ENCODE data around the gene MAGI2.

The MAGI2 gene

GRCh38 chr7:79282882-79283602 is 170.4 kb downstream of the MAGI2 start:
- no peak overlapping the region for H3K4me2 ChIP-seq (ENCODE audit: low read depth, low read length, poor library complexity, severe bottlenecking)
- no peaks in the 10 kb centered on the region for H3K9me2 ChIP-seq (replicated peaks; ENCODE audit: insufficient read depth, low read length)
- no peaks in the 10 kb centered on the region for H3K79me2 ChIP-seq (ENCODE audit: insufficient read depth, low read length)
- H3K4me3 ChIP-seq (ENCODE audit: insufficient read depth, low read length, poor library complexity, severe bottlenecking) = no peak overlapping the region
- H3K36me3 ChIP-seq (ENCODE audit: low read length) = no peaks in the 10 kb centered on the region
- H3K9me3 ChIP-seq (ENCODE audit: insufficient read depth, low read length) = no peaks in the 10 kb centered on the region
- no peak overlapping the region for H3K27ac ChIP-seq (ENCODE audit: low read depth, low read length)
- no peak overlapping the region for H2AFZ ChIP-seq (ENCODE audit: low read depth, low read length, severe bottlenecking)
- no peaks in the 10 kb centered on the region for H3K27me3 ChIP-seq (ENCODE audit: low read length)
- H4K20me1 ChIP-seq (ENCODE audit: low read depth, low read length) = no peaks in the 10 kb centered on the region
- H3K9ac ChIP-seq (ENCODE audit: low read length) = no peak overlapping the region
- TF ChIP-seq EZH2phosphoT487 (conservative IDR thresholded peaks at IDR 0.05; ENCODE audit: low read length) = no peak
- TF ChIP-seq, protein P1, sequence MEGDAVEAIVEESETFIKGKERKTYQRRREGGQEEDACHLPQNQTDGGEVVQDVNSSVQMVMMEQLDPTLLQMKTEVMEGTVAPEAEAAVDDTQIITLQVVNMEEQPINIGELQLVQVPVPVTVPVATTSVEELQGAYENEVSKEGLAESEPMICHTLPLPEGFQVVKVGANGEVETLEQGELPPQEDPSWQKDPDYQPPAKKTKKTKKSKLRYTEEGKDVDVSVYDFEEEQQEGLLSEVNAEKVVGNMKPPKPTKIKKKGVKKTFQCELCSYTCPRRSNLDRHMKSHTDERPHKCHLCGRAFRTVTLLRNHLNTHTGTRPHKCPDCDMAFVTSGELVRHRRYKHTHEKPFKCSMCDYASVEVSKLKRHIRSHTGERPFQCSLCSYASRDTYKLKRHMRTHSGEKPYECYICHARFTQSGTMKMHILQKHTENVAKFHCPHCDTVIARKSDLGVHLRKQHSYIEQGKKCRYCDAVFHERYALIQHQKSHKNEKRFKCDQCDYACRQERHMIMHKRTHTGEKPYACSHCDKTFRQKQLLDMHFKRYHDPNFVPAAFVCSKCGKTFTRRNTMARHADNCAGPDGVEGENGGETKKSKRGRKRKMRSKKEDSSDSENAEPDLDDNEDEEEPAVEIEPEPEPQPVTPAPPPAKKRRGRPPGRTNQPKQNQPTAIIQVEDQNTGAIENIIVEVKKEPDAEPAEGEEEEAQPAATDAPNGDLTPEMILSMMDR (IDR thresholded peaks at IDR 0.05; ENCODE audit: insufficient read depth, low read length, poor library complexity, severe bottlenecking) = no peak
- no peaks in the 10 kb centered on the region for H3F3A ChIP-seq (ENCODE audit: insufficient read depth)

DNA sequence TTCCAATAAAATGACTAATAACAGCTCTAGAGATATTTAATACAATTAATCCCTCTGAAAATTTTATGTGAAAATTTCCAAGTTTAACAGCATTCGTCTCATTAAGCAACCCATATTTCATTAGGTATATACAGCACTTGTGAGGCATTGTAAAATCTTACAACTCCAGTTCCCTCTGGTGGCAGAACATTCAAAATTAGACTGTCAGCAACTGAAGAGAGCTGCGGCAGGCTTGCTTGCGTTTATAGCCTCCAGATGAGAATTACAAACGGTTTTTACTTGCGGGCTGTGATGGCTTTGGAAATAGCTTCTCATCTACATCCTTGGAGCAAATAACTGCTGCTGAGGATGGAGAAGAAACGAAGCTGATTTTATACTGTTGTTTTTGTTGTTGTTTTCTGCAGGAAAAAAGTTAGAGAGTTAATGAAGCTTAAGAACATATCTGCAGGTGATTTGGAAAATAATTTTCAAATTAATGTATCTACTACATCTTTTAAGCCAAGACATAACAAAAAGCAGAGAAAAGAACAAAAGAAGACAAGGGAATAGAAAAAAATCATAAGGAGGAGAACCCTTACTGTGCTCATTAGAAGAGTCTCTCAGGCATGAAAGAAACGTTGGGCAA is 171.3 kb downstream of the MAGI2 start:
- H3K27ac ChIP-seq (ENCODE audit: low read depth, low read length) = no peak overlapping the region
- H3K27me3 ChIP-seq (ENCODE audit: low read length) = no peaks in the 10 kb centered on the region
- H3K9me3 ChIP-seq (ENCODE audit: insufficient read depth, low read length) = no peaks in the 10 kb centered on the region
- H4K20me1 ChIP-seq (ENCODE audit: low read depth, low read length) = no peaks in the 10 kb centered on the region
- H3K79me2 ChIP-seq (ENCODE audit: insufficient read depth, low read length) = no peaks in the 10 kb centered on the region
- no peaks in the 10 kb centered on the region for H3F3A ChIP-seq (ENCODE audit: insufficient read depth)
- H3K36me3 ChIP-seq (ENCODE audit: low read length) = no peaks in the 10 kb centered on the region
- no peak overlapping the region for H3K9ac ChIP-seq (ENCODE audit: low read length)
- no peaks in the 10 kb centered on the region for H3K9me2 ChIP-seq (replicated peaks; ENCODE audit: insufficient read depth, low read length)
- no peak overlapping the region for H3K4me3 ChIP-seq (ENCODE audit: insufficient read depth, low read length, poor library complexity, severe bottlenecking)
- H2AFZ ChIP-seq (ENCODE audit: low read depth, low read length, severe bottlenecking) = no peak overlapping the region
- no peak overlapping the region for H3K4me2 ChIP-seq (ENCODE audit: low read depth, low read length, poor library complexity, severe bottlenecking)
- TF ChIP-seq, protein P1 (IDR thresholded peaks at IDR 0.05; ENCODE audit: insufficient read depth, low read length, poor library complexity, severe bottlenecking) = no peak
- no peak for TF ChIP-seq EZH2phosphoT487 (conservative IDR thresholded peaks at IDR 0.05; ENCODE audit: low read length)

DNA sequence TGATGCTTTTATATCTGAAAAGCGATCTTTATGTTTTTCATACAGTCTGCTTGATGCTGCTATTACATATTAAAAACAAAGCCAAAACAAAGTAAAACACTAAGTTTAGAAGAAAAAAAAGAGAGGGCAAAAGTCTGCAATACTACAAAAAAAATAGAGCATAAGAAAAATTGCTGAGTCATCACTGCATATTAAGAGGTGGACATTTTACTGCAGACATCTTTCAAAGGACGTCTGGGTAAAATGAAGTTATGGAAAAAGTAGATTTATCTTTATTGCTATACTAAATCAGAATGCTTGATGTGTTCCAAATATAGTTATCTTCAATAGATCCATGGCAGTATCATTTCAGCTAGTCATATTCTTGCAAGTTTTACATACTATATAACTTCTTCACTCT is 172.0 kb downstream of the MAGI2 start:
- Histone ChIP-seq H3K27me3 (ENCODE audit: low read length) (no peaks in the 10 kb centered on the region), H3K4me3 (ENCODE audit: insufficient read depth, low read length, poor library complexity, severe bottlenecking) (no peak overlapping the region), H4K20me1 (ENCODE audit: low read depth, low read length) (no peaks in the 10 kb centered on the region), H3K4me2 (ENCODE audit: low read depth, low read length, poor library complexity, severe bottlenecking) (no peak overlapping the region), H3K27ac (ENCODE audit: low read depth, low read length) (no peak overlapping the region), H3K36me3 (ENCODE audit: low read length) (no peaks in the 10 kb centered on the region), H3K79me2 (ENCODE audit: insufficient read depth, low read length) (no peaks in the 10 kb centered on the region), H3K9me3 (ENCODE audit: insufficient read depth, low read length) (no peaks in the 10 kb centered on the region), H3K9ac (ENCODE audit: low read length) (no peak overlapping the region), H3K9me2 (replicated peaks; ENCODE audit: insufficient read depth, low read length) (no peaks in the 10 kb centered on the region), H2AFZ (ENCODE audit: low read depth, low read length, severe bottlenecking) (no peak overlapping the region), H3F3A (ENCODE audit: insufficient read depth) (no peaks in the 10 kb centered on the region)
- TF ChIP-seq, protein P1 (IDR thresholded peaks at IDR 0.05; ENCODE audit: insufficient read depth, low read length, poor library complexity, severe bottlenecking) = no peak
- no peak for TF ChIP-seq EZH2phosphoT487 (conservative IDR thresholded peaks at IDR 0.05; ENCODE audit: low read length)
